ENCODE data around the gene CPE. TPM values are rescaled to one million over a fixed set of nuclear protein-coding genes. Genes with fewer than 3 reads are reported as not detected.

The CPE gene
- total RNA-seq, 1 experiment from 2014 or later, result 0.92 TPM

DNA sequence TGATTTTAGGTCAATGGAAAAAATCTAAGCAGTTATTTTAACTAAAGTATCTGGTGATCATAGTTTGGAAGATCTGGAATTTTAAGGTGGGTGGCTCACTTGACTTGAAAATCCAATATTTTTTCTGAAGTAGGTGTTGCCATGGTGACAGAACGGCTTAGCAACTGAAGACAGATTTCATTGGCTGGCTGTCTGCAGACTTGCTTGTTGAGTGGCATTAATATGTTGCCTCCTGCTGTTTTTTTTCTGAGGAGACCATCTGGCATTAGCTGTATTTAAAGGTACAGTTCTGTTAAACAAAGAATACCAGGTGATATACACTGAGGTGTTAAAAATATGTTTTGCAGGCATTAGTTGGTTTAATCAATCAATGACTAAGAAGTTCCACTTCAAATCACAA is 19.8 kb downstream of the CPE start:
- H3K4me3 ChIP-seq (ENCODE audit: low read depth in 2 of 2, low read length in 2 of 2), result no peak overlapping the region
- no peak for DNase-seq (ENCODE audit: low read depth, low spot score)
- no peaks in the 10 kb centered on the region for H3K27me3 ChIP-seq (ENCODE audit: control insufficient read depth, insufficient read depth, low read length)
- intact Hi-C loops (cut with micrococcal nuclease; ENCODE audit: unreplicated experiment), result no loop called here
- H3K4me1 ChIP-seq (ENCODE audit: control insufficient read depth, insufficient read depth, low read length), result no peaks in the 10 kb centered on the region
- ATAC-seq, result no peak
- BruUV-seq (replicated peaks), result no TSS peak
- no peak overlapping the region for H3K27ac ChIP-seq (ENCODE audit: low read length)
- H3K36me3 ChIP-seq (ENCODE audit: control insufficient read depth, insufficient read depth, low read length), result no peaks in the 10 kb centered on the region
- POLR2A ChIA-PET, result no interaction called here
- CTCF ChIA-PET, result no interaction called here
- no peaks in the 10 kb centered on the region for H3K9me3 ChIP-seq (ENCODE audit: control insufficient read depth, insufficient read depth, low read depth, low read length)
- in situ Hi-C loops (cut with HindIII; ENCODE audit: low pct_unique_long_range_greater_than_20kb, low sequenced_read_pairs), result no loop called here
- TF ChIP-seq TCF7L2 (IDR thresholded peaks at IDR 0.05; ENCODE audit: low read depth, low read length) (no peak), POLR2AphosphoS5 (IDR thresholded peaks at IDR 0.05; ENCODE audit: low read depth, low read length) (no peak), SIN3A (IDR thresholded peaks at IDR 0.05; ENCODE audit: borderline replicate concordance, insufficient read depth, low read depth, low read length) (no peak)
- TF ChIP-seq, protein P1, sequence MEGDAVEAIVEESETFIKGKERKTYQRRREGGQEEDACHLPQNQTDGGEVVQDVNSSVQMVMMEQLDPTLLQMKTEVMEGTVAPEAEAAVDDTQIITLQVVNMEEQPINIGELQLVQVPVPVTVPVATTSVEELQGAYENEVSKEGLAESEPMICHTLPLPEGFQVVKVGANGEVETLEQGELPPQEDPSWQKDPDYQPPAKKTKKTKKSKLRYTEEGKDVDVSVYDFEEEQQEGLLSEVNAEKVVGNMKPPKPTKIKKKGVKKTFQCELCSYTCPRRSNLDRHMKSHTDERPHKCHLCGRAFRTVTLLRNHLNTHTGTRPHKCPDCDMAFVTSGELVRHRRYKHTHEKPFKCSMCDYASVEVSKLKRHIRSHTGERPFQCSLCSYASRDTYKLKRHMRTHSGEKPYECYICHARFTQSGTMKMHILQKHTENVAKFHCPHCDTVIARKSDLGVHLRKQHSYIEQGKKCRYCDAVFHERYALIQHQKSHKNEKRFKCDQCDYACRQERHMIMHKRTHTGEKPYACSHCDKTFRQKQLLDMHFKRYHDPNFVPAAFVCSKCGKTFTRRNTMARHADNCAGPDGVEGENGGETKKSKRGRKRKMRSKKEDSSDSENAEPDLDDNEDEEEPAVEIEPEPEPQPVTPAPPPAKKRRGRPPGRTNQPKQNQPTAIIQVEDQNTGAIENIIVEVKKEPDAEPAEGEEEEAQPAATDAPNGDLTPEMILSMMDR (IDR thresholded peaks at IDR 0.05), result no peak
- TF ChIP-seq, protein P2, sequence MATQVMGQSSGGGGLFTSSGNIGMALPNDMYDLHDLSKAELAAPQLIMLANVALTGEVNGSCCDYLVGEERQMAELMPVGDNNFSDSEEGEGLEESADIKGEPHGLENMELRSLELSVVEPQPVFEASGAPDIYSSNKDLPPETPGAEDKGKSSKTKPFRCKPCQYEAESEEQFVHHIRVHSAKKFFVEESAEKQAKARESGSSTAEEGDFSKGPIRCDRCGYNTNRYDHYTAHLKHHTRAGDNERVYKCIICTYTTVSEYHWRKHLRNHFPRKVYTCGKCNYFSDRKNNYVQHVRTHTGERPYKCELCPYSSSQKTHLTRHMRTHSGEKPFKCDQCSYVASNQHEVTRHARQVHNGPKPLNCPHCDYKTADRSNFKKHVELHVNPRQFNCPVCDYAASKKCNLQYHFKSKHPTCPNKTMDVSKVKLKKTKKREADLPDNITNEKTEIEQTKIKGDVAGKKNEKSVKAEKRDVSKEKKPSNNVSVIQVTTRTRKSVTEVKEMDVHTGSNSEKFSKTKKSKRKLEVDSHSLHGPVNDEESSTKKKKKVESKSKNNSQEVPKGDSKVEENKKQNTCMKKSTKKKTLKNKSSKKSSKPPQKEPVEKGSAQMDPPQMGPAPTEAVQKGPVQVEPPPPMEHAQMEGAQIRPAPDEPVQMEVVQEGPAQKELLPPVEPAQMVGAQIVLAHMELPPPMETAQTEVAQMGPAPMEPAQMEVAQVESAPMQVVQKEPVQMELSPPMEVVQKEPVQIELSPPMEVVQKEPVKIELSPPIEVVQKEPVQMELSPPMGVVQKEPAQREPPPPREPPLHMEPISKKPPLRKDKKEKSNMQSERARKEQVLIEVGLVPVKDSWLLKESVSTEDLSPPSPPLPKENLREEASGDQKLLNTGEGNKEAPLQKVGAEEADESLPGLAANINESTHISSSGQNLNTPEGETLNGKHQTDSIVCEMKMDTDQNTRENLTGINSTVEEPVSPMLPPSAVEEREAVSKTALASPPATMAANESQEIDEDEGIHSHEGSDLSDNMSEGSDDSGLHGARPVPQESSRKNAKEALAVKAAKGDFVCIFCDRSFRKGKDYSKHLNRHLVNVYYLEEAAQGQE (IDR thresholded peaks at IDR 0.05; ENCODE audit: insufficient read depth in 1 of 2, low read depth in 2 of 2, low read length in 1 of 2), result no peak

DNA sequence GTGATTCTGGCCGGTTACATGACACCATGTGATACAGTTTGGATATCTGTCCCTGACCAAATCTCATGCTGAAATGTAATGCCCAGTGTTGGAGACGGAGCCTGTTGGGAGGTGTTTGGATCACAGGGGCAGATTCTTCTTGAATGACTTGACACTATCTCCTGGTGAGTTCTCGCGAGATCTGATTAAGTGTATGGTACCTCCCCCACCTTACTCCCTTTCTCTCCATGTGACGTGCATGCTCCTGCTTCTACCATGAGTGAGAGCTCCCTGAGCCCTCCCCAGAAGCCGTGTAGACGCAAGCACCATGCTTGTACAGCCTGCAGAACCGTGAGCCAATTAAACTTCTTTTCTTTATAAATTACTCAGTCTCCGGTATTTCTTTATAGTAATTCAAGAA is 23.6 kb downstream of the CPE start:
- intact Hi-C loops (cut with micrococcal nuclease; ENCODE audit: unreplicated experiment), result no loop called here
- BruUV-seq (replicated peaks), result no TSS peak
- ChIA-PET CTCF (no interaction called here), POLR2A (no interaction called here)
- ATAC-seq (no peak), DNase-seq (ENCODE audit: low read depth, low spot score) (no peak)
- Histone ChIP-seq H3K9me3 (ENCODE audit: control insufficient read depth, insufficient read depth, low read depth, low read length) (no peaks in the 10 kb centered on the region), H3K4me1 (ENCODE audit: control insufficient read depth, insufficient read depth, low read length) (no peaks in the 10 kb centered on the region), H3K36me3 (ENCODE audit: control insufficient read depth, insufficient read depth, low read length) (no peaks in the 10 kb centered on the region), H3K27ac (ENCODE audit: low read length) (no peak overlapping the region), H3K27me3 (ENCODE audit: control insufficient read depth, insufficient read depth, low read length) (no peaks in the 10 kb centered on the region), H3K4me3 (ENCODE audit: low read depth in 2 of 2, low read length in 2 of 2) (no peak overlapping the region)
- no peak for TF ChIP-seq POLR2AphosphoS5 (IDR thresholded peaks at IDR 0.05; ENCODE audit: low read depth, low read length)
- TF ChIP-seq SIN3A (IDR thresholded peaks at IDR 0.05; ENCODE audit: borderline replicate concordance, insufficient read depth, low read depth, low read length), result no peak
- no peak for TF ChIP-seq TCF7L2 (IDR thresholded peaks at IDR 0.05; ENCODE audit: low read depth, low read length)
- TF ChIP-seq, protein P1 (IDR thresholded peaks at IDR 0.05), result no peak
- TF ChIP-seq, protein P2 (IDR thresholded peaks at IDR 0.05; ENCODE audit: insufficient read depth in 1 of 2, low read depth in 2 of 2, low read length in 1 of 2), result no peak
- in situ Hi-C loops (cut with HindIII; ENCODE audit: low pct_unique_long_range_greater_than_20kb, low sequenced_read_pairs), result no loop called here

All from Panc1 (cell line).